Kidney (tissue), 14 donors: ENCODE results near the gene CEBPA. TPM values are rescaled to one million over a fixed set of nuclear protein-coding genes. Genes with fewer than 3 reads are reported as not detected.

Source experiments
- DNase-seq, 5 donors: peaks; one replicate each; pipeline ENCODE4 v3.0.0-alpha.2; 2013 to 2020
- FAIRE-seq: peaks from 2 replicates; lab custom pipeline; 2012; peaks lifted over from hg19 to GRCh38; lab: Jason Lieb, UNC
- H3K27ac ChIP-seq, 2 donors: one replicate each; pipeline ENCODE4 v1.7.0; 2013; ENCODE audit warnings: low read depth in 2 of 2, low read length in 2 of 2, inconsistent platforms in 1 of 2
- H3K27me3 ChIP-seq: one replicate; pipeline ENCODE4 v1.7.1; 2013; ENCODE audit warnings: low read length, inconsistent platforms; ENCODE audit not compliant: control insufficient read depth, insufficient read depth
- H3K36me3 ChIP-seq, 3 donors: one replicate each; pipeline versions ENCODE4 v1.7.0 to v1.7.1; 2013; ENCODE audit warnings: low read length in 3 of 3, control low read depth in 1 of 3, inconsistent platforms in 1 of 3; ENCODE audit not compliant: insufficient read depth in 3 of 3, control insufficient read depth in 2 of 3
- H3K4me1 ChIP-seq, 3 donors: one replicate each; pipeline versions ENCODE4 v1.7.0 to v1.7.1; 2013; ENCODE audit warnings: low read length in 3 of 3, inconsistent platforms in 1 of 3, low read depth in 1 of 3; ENCODE audit not compliant: control insufficient read depth in 2 of 3, insufficient read depth in 2 of 3
- H3K4me3 ChIP-seq, 3 donors: one replicate each; pipeline versions ENCODE4 v1.7.0 to v1.8.1; 2013; ENCODE audit warnings: low read length in 3 of 3, control low read depth in 1 of 3, inconsistent platforms in 1 of 3
- H3K9ac ChIP-seq, 3 donors: one replicate each; pipeline versions ENCODE4 v1.7.0 to v1.7.1; 2013; ENCODE audit warnings: low read length in 3 of 3, control low read depth in 1 of 3, inconsistent platforms in 1 of 3
- H3K9me3 ChIP-seq, 3 donors: one replicate each; pipeline versions ENCODE4 v1.7.0 to v1.7.1; 2013; ENCODE audit warnings: low read length in 3 of 3, control low read depth in 1 of 3, inconsistent platforms in 1 of 3; ENCODE audit not compliant: control insufficient read depth in 2 of 3, insufficient read depth in 1 of 3
- intact Hi-C: fragments of 100-400 bp; cut with DNase I; formaldehyde crosslinking; loops from one replicate; pipeline ENCODE4 v1.11.1; 2022
- polyA plus RNA-seq: library from polyadenylated mRNA; stranded (reverse); fragments of 350-450 nt; fragmentation: Illumina TruSeq; extraction: RNeasy Lipid Tissue Mini Kit (QIAGEN cat#74804); gene quantifications from one replicate; pipeline ENCODE4 v1.2.3, GENCODE V29; 2014; ENCODE audit warnings: low read depth, low replicate concordance; ENCODE audit not compliant: insufficient read depth
- total RNA-seq: library from RNA; stranded (reverse); fragmentation: NEBNext Ultra II Directional; extraction: Animal tissue kit (Norgen Biotek cat#: 25700); gene quantifications from one replicate; pipeline ENCODE4 v1.2.1, GENCODE V29; 2021
- TF ChIP-seq, protein P1 (sequence below): IDR thresholded peaks from 3 replicates; pipeline ENCODE4 v1.5.1; 2012; ENCODE audit warnings: mild to moderate bottlenecking, moderate library complexity, borderline replicate concordance; ENCODE audit not compliant: insufficient read depth; ENCODE audit errors: extremely low read depth
- donor health status: control.
- donor health status: control.
- donor health status: control.
- donor health status: control.
- donor health status: control.
- donor health status: DM: yes; HTN: yes; CAD: no.
- donor health status: Normal renal cell carcinoma (clear cell type).

Gene CEBPA
- total and polyA plus RNA-seq, 2 donors from 2014 or later, result 6.6 to 7.1 TPM

DNA sequence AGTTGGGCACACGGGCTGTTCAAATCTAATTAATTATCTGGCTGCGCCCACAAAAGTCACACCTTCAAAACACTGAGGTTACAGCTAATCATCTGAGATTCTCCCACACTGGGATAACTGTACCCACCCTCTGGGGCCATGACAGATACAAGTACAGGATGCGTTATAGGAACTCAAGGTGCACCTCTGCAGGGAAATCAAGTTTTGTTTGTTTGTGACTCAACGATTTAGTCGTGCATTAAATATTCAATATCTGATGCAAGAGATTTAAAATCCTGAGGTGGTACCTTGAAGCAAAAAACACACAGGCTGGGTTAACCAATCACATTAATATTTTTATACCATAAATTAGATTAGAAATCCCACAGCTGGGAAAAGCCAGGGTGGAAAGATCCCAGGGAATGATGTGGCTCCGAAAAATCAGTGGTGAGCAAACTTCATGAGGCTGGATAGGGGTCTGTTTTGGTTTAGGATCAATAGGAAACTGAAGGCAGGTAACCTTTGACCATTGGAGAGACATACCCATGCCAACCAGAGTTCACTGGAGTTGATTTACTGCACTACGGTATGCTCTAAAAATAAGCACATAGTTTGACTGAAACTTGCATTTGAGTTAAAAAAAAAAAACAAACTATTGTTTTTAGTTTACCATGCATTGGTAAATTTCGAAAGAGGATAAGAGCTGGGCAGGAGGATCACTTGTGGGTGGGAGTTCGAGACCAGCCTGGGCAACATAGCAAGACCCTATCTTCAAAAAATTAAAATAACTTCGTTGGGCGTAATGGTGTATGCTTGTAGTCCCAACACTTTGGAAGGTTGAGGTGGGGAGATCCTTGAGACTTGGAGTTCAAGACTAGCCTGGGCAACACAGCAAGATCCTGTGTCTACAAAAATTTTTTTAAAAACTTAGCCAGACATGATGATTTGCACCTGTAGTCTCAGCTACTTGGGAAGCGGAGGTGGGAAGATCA is 47.3 kb upstream of the CEBPA start:
- Histone ChIP-seq H3K36me3 (no peaks in the 10 kb centered on the region), H3K9me3 (no peaks in the 10 kb centered on the region), H3K4me3 (no peak overlapping the region), H3K4me1 (no peaks in the 10 kb centered on the region), H3K9ac (no peak overlapping the region), H3K27ac (no peak overlapping the region), H3K27me3 (no peaks in the 10 kb centered on the region)
- intact Hi-C loops, result no loop called here
- TF ChIP-seq, protein P1, sequence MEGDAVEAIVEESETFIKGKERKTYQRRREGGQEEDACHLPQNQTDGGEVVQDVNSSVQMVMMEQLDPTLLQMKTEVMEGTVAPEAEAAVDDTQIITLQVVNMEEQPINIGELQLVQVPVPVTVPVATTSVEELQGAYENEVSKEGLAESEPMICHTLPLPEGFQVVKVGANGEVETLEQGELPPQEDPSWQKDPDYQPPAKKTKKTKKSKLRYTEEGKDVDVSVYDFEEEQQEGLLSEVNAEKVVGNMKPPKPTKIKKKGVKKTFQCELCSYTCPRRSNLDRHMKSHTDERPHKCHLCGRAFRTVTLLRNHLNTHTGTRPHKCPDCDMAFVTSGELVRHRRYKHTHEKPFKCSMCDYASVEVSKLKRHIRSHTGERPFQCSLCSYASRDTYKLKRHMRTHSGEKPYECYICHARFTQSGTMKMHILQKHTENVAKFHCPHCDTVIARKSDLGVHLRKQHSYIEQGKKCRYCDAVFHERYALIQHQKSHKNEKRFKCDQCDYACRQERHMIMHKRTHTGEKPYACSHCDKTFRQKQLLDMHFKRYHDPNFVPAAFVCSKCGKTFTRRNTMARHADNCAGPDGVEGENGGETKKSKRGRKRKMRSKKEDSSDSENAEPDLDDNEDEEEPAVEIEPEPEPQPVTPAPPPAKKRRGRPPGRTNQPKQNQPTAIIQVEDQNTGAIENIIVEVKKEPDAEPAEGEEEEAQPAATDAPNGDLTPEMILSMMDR, result no peak
- DNase-seq (no peak), FAIRE-seq (no peak)

DNA sequence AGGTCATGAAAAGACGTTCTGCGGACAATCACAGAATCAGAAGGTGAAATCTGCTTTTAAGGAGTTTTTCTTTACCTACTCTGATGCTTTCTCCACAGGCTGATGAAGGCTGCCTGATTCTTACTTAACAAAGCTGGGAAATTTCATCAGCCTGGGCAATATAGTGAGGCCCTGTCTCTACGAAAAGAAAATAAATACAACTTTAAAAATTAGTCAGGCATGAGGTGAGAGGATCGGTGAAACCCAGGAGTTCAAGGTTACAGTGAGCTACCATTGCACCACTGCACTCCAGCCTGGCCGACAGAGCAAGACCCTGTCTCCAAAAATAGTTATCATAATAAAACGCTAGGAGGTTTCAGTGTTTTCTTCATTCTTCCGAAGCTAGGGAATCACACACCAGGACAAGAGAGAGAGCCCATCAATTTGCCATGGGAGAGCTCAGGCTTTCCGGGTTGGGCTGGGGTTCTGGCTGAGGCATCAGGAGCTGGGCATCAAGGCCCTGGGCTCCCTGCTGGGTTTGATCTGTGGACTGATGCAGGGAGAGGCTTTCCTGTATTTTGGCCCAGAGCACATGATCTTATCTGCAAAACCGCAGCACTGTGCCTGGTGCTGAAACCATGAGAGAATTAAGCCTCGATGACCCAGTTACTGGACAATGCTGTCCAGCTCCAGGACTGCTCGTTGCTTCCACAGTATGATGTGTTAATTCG is 46.1 kb upstream of the CEBPA start:
- Histone ChIP-seq H3K9ac (no peak overlapping the region), H3K27ac (no peak overlapping the region), H3K9me3 (no peaks in the 10 kb centered on the region), H3K4me3 (no peak overlapping the region), H3K36me3 (no peaks in the 10 kb centered on the region), H3K27me3 (no peaks in the 10 kb centered on the region), H3K4me1 (no peaks in the 10 kb centered on the region)
- FAIRE-seq, result no peak
- intact Hi-C loops, result no loop called here
- no peak for DNase-seq
- TF ChIP-seq, protein P1, result no peak

DNA sequence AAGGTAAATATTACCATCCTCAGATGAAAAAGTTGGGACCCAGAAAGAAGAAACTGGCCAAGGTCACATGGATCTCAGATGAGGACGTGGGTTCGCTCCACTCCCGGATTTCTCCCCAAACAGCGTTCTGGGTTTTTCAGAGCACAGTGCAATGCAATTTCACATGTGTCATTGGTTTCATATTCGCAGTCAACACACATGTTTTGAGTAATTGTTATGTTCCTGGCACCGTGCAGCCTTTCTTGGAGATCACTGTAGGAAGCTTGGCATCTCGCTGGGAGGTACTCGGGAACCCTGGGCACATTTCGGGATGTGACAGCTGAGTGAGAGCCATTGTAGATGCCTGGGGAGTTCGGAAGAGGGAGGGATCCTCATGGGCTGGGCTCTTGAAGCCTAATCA is 45.0 kb upstream of the CEBPA start:
- Histone ChIP-seq H3K27me3 (no peaks in the 10 kb centered on the region), H3K36me3 (no peaks in the 10 kb centered on the region), H3K9me3 (no peaks in the 10 kb centered on the region), H3K4me3 (no peak overlapping the region), H3K4me1 (no peaks in the 10 kb centered on the region), H3K9ac (no peak overlapping the region), H3K27ac (no peak overlapping the region)
- TF ChIP-seq, protein P1, result no peak
- intact Hi-C loops, result no loop called here
- no peak for DNase-seq
- no peak for FAIRE-seq
